CD14-positive monocyte (primary cell): Measurements from ENCODE around the gene KEL. TPM values are rescaled to one million over a fixed set of nuclear protein-coding genes. Genes with fewer than 3 reads are reported as not detected.

Experiments
- DNase-seq, 3 donors: peaks; one replicate each; pipeline ENCODE4 v3.0.0-alpha.2; 2011 to 2022
- H2AFZ ChIP-seq: 2 replicates; pipeline ENCODE4 v1.6.0; 2012; ENCODE audit warnings: mild to moderate bottlenecking, low read depth, low read length, inconsistent platforms; ENCODE audit not compliant: insufficient read depth, poor library complexity, severe bottlenecking
- H3K27ac ChIP-seq, 2 donors: 1 replicate in 1 of 2; 2 replicates in 1 of 2; pipeline ENCODE4 v1.5.1; 2012 to 2013; ENCODE audit warnings: low read length in 2 of 2, control low read depth in 1 of 2, inconsistent platforms in 1 of 2, low read depth in 1 of 2, mild to moderate bottlenecking in 1 of 2
- H3K27me3 ChIP-seq, 2 donors: one replicate each; pipeline versions ENCODE4 v1.6.0 to v1.6.1; 2011 to 2013; ENCODE audit warnings: low read length in 2 of 2; ENCODE audit not compliant: control insufficient read depth in 2 of 2, insufficient read depth in 2 of 2
- H3K36me3 ChIP-seq, 2 donors: replicated peaks in 1 of 2; 1 replicate in 1 of 2; 2 replicates in 1 of 2; pipeline versions ENCODE4 v1.5.1 to v1.6.1; 2012 to 2013; ENCODE audit warnings: low read length in 2 of 2, control low read depth in 1 of 2, inconsistent platforms in 1 of 2, mild to moderate bottlenecking in 1 of 2; ENCODE audit not compliant: insufficient read depth in 2 of 2, control insufficient read depth in 1 of 2
- H3K4me1 ChIP-seq, 2 donors: 1 replicate in 1 of 2; 2 replicates in 1 of 2; pipeline versions ENCODE4 v1.5.1 to v1.6.1; 2012 to 2013; ENCODE audit warnings: low read length in 2 of 2, control low read depth in 1 of 2, inconsistent platforms in 1 of 2, mild to moderate bottlenecking in 1 of 2, moderate library complexity in 1 of 2; ENCODE audit not compliant: insufficient read depth in 2 of 2, control insufficient read depth in 1 of 2
- H3K4me2 ChIP-seq: replicated peaks from 2 replicates; pipeline ENCODE3; 2012; ENCODE audit warnings: low read length, moderate library complexity, mild to moderate bottlenecking; ENCODE audit not compliant: poor library complexity, severe bottlenecking; ENCODE audit errors: extremely low read depth
- H3K4me3 ChIP-seq, 3 experiments: fragments of 200-600 bp in 1 of 3; sonication (generic) in 1 of 3; replicated peaks in 1 of 3; 1 replicate in 2 of 3; 2 replicates in 1 of 3; pipeline ENCODE4 v1.5.1; 2011 to 2013; ENCODE audit warnings: low read length in 3 of 3, mild to moderate bottlenecking in 3 of 3, control low read depth in 2 of 3, low read depth in 2 of 3, inconsistent platforms in 1 of 3, moderate library complexity in 1 of 3
- H3K79me2 ChIP-seq: 2 replicates; pipeline ENCODE4 v1.6.0; 2012; ENCODE audit warnings: mild to moderate bottlenecking, control low read depth, inconsistent platforms, low read length, moderate library complexity; ENCODE audit not compliant: insufficient read depth
- H3K9ac ChIP-seq: 2 replicates; pipeline ENCODE4 v1.6.0; 2017; ENCODE audit warnings: low read length, mild to moderate bottlenecking; ENCODE audit not compliant: insufficient read depth, poor library complexity, severe bottlenecking
- H3K9me3 ChIP-seq, 2 donors: replicated peaks in 1 of 2; 1 replicate in 1 of 2; 2 replicates in 1 of 2; pipeline versions ENCODE4 v1.5.1 to v1.6.1; 2012 to 2013; ENCODE audit warnings: low read length in 2 of 2, control low read depth in 1 of 2; ENCODE audit not compliant: control insufficient read depth in 1 of 2, insufficient read depth in 1 of 2
- H4K20me1 ChIP-seq: 2 replicates; pipeline ENCODE4 v1.6.0; 2012; ENCODE audit warnings: mild to moderate bottlenecking, low read length, control low read depth, moderate library complexity; ENCODE audit not compliant: insufficient read depth
- H3K27ac Mint-ChIP-seq, 7 donors: one replicate each; pipeline ENCODE4 v1.8.0; 2020; ENCODE audit warnings: mild to moderate bottlenecking in 7 of 7, mixed read lengths in 7 of 7, moderate library complexity in 6 of 7, inconsistent platforms in 2 of 7
- H3K27me3 Mint-ChIP-seq, 3 donors: one replicate each; pipeline ENCODE4 v1.8.0; 2021 to 2022; ENCODE audit warnings: low read depth in 3 of 3, mild to moderate bottlenecking in 3 of 3, mixed read lengths in 3 of 3, moderate library complexity in 3 of 3, inconsistent platforms in 1 of 3
- H3K36me3 Mint-ChIP-seq, 2 donors: one replicate each; pipeline ENCODE4 v1.8.0; 2020; ENCODE audit warnings: mixed read lengths in 2 of 2, inconsistent platforms in 1 of 2, mild to moderate bottlenecking in 1 of 2
- H3K4me1 Mint-ChIP-seq: one replicate; pipeline ENCODE4 v1.8.0; 2020; ENCODE audit warnings: mild to moderate bottlenecking, mixed read lengths
- H3K4me3 Mint-ChIP-seq, 2 donors: one replicate each; pipeline ENCODE4 v1.8.0; 2020; ENCODE audit warnings: mild to moderate bottlenecking in 2 of 2, mixed read lengths in 2 of 2, moderate library complexity in 1 of 2
- H3K9me3 Mint-ChIP-seq, 7 donors: one replicate each; pipeline ENCODE4 v1.8.0; 2020 to 2022; ENCODE audit warnings: mixed read lengths in 7 of 7, mild to moderate bottlenecking in 6 of 7, moderate library complexity in 6 of 7, inconsistent platforms in 2 of 7
- CTCF ChIP-seq: fragments of 200-600 bp; IDR thresholded peaks from one replicate; pipeline ENCODE4 v1.8.0; 2022; ENCODE audit warnings: antibody characterized with exemption, mild to moderate bottlenecking
- WGBS: methylation state at CpG from one replicate; pipeline ENCODE4 v1.1.5; 2013; ENCODE audit warnings: missing lambda C conversion rate; ENCODE audit not compliant: insufficient coverage; 5-methylcytosine and 5-hydroxymethylcytosine counted together
- intact Hi-C, 2 donors: fragments of 100-400 bp; cut with micrococcal nuclease; formaldehyde crosslinking; loops; one replicate each; pipeline versions ENCODE4 v1.15.0 to v1.15.1; 2023
- polyA plus RNA-seq, 3 donors: library from polyadenylated mRNA; depleted of rRNA in 1 of 3; unstranded in 2 of 3; stranded (reverse) in 1 of 3; fragments of 300-500 nt in 2 of 3; fragments of >200 nt in 1 of 3; fragmentation: Illumina TruSeq in 2 of 3; gene quantifications; 1 replicate in 2 of 3; 2 replicates in 1 of 3; pipeline ENCODE4 v1.2.3, GENCODE V29; 2012 to 2021

Gene KEL
- polyA plus RNA-seq, 3 donors = 2.5 TPM; not detected in 2

DNA sequence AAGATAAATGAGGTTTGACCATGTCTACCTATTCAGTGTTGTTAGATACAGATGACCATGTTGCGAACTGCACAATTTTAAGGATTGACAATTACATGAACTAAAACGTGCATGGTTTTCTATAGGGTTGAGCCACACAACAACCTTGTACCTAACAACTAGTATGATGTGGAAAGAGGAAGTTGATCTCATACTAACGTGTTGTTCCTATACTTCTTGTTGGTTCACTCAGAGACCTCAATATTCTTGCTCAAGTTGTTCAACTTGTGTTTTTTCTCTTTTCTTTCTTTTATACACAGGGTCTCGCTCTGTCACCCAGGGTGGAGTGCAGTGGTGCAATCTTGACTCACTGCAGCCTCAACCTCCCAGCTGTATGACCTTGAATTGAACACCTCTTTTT is 6.1 kb upstream of the KEL start:
- Histone ChIP-seq H3K4me3 (no peak overlapping the region), H3K27me3 (no peaks in the 10 kb centered on the region), H3K9me3 (no peaks in the 10 kb centered on the region), H3K4me1 (peaks cover 11 to 15% of the 10 kb centered on the region in 2 donors), H2AFZ (no peak overlapping the region), H3K9ac (no peak overlapping the region), H3K27ac (no peak overlapping the region), H3K4me2 (no peak overlapping the region), H3K36me3 (no peaks in the 10 kb centered on the region), H4K20me1 (no peaks in the 10 kb centered on the region), H3K79me2 (no peaks in the 10 kb centered on the region)
- Mint-ChIP-seq H3K4me3 (no peak overlapping the region), H3K27ac (peak overlapping the region in 2 of 7 donors; percentile 21 to 42), H3K27me3 (peaks cover 0 to 2% (median 2%) of the 10 kb centered on the region in 3 donors), H3K36me3 (no peaks in the 10 kb centered on the region), H3K4me1 (peaks cover 12% of the 10 kb centered on the region), H3K9me3 (peaks cover 0 to 3% (median 0%) of the 10 kb centered on the region in 7 donors)
- 57% methylated on average over 1 of the region's 4 CpGs for WGBS
- intact Hi-C loops = no loop called here
- TF ChIP-seq CTCF = no peak
- DNase-seq = peak in 2 of 3 donors; percentile 15 to 36

DNA sequence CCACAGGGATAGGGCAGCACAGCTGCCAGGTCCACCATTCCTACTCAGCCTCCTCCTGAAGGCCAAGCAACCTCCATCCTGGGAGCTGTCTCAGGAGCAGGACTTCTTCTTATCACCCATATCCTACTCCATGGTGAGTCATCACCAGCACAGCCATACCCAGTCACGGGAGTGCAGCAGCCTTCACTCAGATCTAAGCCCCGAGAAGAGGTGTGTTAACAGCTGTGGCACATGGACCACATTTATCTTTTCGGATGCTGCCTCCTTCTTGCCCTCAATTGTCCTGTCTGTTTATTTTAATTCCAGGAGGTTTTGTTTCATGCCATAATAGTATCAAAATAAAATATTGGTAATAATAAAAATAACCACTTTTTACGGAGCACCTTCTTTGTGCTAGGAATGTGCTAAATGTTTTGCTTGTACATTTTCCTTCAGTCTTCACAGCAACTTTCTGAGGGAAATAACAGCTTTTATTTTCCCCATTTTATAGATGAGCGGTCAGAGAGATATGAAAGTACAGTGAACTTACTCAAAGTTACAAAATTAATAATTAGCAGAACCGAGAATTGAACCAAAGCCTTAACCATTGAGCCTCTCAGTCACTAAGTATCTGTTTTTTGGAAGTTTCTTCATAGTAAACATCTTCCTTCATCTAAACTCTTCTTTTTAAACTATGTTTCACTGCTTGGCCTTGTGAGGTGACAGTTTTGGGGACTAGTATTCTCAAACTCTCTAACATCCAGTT is 2.5 kb upstream of the KEL start:
- Mint-ChIP-seq H3K4me3 (no peak overlapping the region), H3K9me3 (peaks cover 0 to 2% (median 0%) of the 10 kb centered on the region in 7 donors), H3K27me3 (peaks cover 4 to 6% (median 6%) of the 10 kb centered on the region in 3 donors), H3K36me3 (no peaks in the 10 kb centered on the region), H3K4me1 (peaks cover 14% of the 10 kb centered on the region), H3K27ac (no peak overlapping the region)
- TF ChIP-seq CTCF = no peak
- Histone ChIP-seq H3K9me3 (no peaks in the 10 kb centered on the region), H3K9ac (no peak overlapping the region), H3K4me3 (no peak overlapping the region), H3K4me1 (peaks cover 11 to 15% of the 10 kb centered on the region in 2 donors), H3K4me2 (no peak overlapping the region), H4K20me1 (no peaks in the 10 kb centered on the region), H3K27me3 (no peaks in the 10 kb centered on the region), H3K27ac (no peak overlapping the region), H3K36me3 (no peaks in the 10 kb centered on the region), H2AFZ (no peak overlapping the region), H3K79me2 (no peaks in the 10 kb centered on the region)
- 75% methylated on average over 2 of the region's 6 CpGs for WGBS
- intact Hi-C loops = no loop called here
- DNase-seq = no peak
